IMR-90 (cell line): Measurements from ENCODE around the gene TMPRSS5. TPM values are rescaled to one million over a fixed set of nuclear protein-coding genes. Genes with fewer than 3 reads are reported as not detected.

Experiments used
- ATAC-seq: fragments of 200-7000 bp; cut with Tn5 transposase; 2 replicates; pipeline ENCODE4 v1.9.1; 2020; ENCODE audit warnings: low read depth, mild to moderate bottlenecking, moderate library complexity
- BruUV-seq: library from RNA; stranded (reverse); fragments of 400-500 nt; replicated peaks from 2 replicates; lab custom pipeline; 2021; lab: Mats Ljungman, UMichigan
- CTCF ChIA-PET: fragments of 300-600 bp; formaldehyde crosslinking; extraction: SDS; loops from one replicate; lab custom pipeline; 2021; ENCODE audit warnings: antibody characterized with exemption; lab: Yijun Ruan, JAX
- POLR2A ChIA-PET: fragments of 300-600 bp; sonication (Branson Sonifier 250); formaldehyde crosslinking; loops from one replicate; lab custom pipeline; 2022; ENCODE audit warnings: antibody characterized with exemption; ENCODE audit not compliant: unreplicated experiment; lab: Charles Lee
- DNase-seq: peaks from one replicate; pipeline ENCODE4 v3.0.0; 2013
- H2AFZ ChIP-seq: replicated peaks from 2 replicates; pipeline ENCODE3; 2013; ENCODE audit warnings: low read length, mild to moderate bottlenecking; ENCODE audit not compliant: poor library complexity
- H2AK5ac ChIP-seq: 2 replicates; pipeline ENCODE4 v1.6.1; 2013; ENCODE audit warnings: low read depth, low read length, inconsistent platforms
- H2AK9ac ChIP-seq: replicated peaks from 2 replicates; pipeline ENCODE3; 2013; ENCODE audit warnings: mild to moderate bottlenecking, low read depth, low read length, moderate library complexity; ENCODE audit not compliant: poor library complexity
- H2BK120ac ChIP-seq: 2 replicates; pipeline ENCODE4 v1.6.1; 2013; ENCODE audit warnings: low read depth, low read length, inconsistent platforms
- H2BK15ac ChIP-seq: 3 replicates; pipeline ENCODE4 v1.6.1; 2013; ENCODE audit warnings: low read depth, low read length, inconsistent platforms
- H2BK20ac ChIP-seq: 2 replicates; pipeline ENCODE4 v1.6.1; 2013; ENCODE audit warnings: low read depth, mild to moderate bottlenecking, inconsistent platforms, low read length, moderate library complexity
- H2BK5ac ChIP-seq: 2 replicates; pipeline ENCODE4 v1.6.1; 2013; ENCODE audit warnings: mild to moderate bottlenecking, low read depth, low read length, inconsistent platforms; ENCODE audit not compliant: poor library complexity, severe bottlenecking
- H3K14ac ChIP-seq: replicated peaks from 2 replicates; pipeline ENCODE4 v1.6.1; 2013; ENCODE audit warnings: low read depth, low read length, inconsistent platforms
- H3K18ac ChIP-seq: 2 replicates; pipeline ENCODE4 v1.6.1; 2013; ENCODE audit warnings: low read depth, low read length, control low read depth
- H3K23ac ChIP-seq: 2 replicates; pipeline ENCODE4 v1.6.1; 2013; ENCODE audit warnings: low read depth, low read length, inconsistent platforms
- H3K27ac ChIP-seq: 2 replicates; pipeline ENCODE4 v1.5.1; 2013; ENCODE audit warnings: mild to moderate bottlenecking, control low read depth, low read length; ENCODE audit not compliant: insufficient read depth
- H3K27me3 ChIP-seq: 2 replicates; pipeline ENCODE4 v1.6.1; 2013; ENCODE audit warnings: low read length; ENCODE audit not compliant: control insufficient read depth, insufficient read depth
- H3K36me3 ChIP-seq: 2 replicates; pipeline ENCODE4 v1.6.1; 2013; ENCODE audit warnings: low read length, mixed read lengths; ENCODE audit not compliant: control insufficient read depth, insufficient read depth
- H3K4ac ChIP-seq: 2 replicates; pipeline ENCODE4 v1.6.1; 2013; ENCODE audit warnings: low read depth, low read length, inconsistent platforms
- H3K4me1 ChIP-seq: 2 replicates; pipeline ENCODE4 v1.6.1; 2013; ENCODE audit warnings: low read length, mixed read lengths; ENCODE audit not compliant: control insufficient read depth, insufficient read depth
- H3K4me2 ChIP-seq: 2 replicates; pipeline ENCODE4 v1.6.1; 2013; ENCODE audit warnings: low read depth, mild to moderate bottlenecking, control low read depth, low read length, moderate library complexity
- H3K4me3 ChIP-seq: 2 replicates; pipeline ENCODE4 v1.5.1; 2013; ENCODE audit warnings: low read depth, mild to moderate bottlenecking, control low read depth, low read length, moderate library complexity; ENCODE audit not compliant: insufficient read depth
- H3K56ac ChIP-seq: 2 replicates; pipeline ENCODE4 v1.6.1; 2013; ENCODE audit warnings: low read length, inconsistent platforms; ENCODE audit not compliant: insufficient read depth; ENCODE audit errors: extremely low read depth
- H3K79me1 ChIP-seq, 2 experiments: 2 replicates each; pipeline ENCODE4 v1.6.1; 2013; ENCODE audit warnings: low read length in 2 of 2, inconsistent platforms in 1 of 2, low read depth in 1 of 2
- H3K9ac ChIP-seq: 2 replicates; pipeline ENCODE4 v1.6.1; 2013; ENCODE audit warnings: low read depth, low read length, control low read depth
- H3K9me1 ChIP-seq: 2 replicates; pipeline ENCODE4 v1.6.1; 2013; ENCODE audit warnings: low read length, inconsistent platforms; ENCODE audit not compliant: insufficient read depth
- H3K9me3 ChIP-seq: 2 replicates; pipeline ENCODE4 v1.6.1; 2013; ENCODE audit warnings: low read length; ENCODE audit not compliant: control insufficient read depth, insufficient read depth
- H4K20me1 ChIP-seq: 2 replicates; pipeline ENCODE4 v1.6.1; 2013; ENCODE audit warnings: low read length, inconsistent platforms; ENCODE audit not compliant: insufficient read depth
- H4K5ac ChIP-seq: 2 replicates; pipeline ENCODE4 v1.6.1; 2013; ENCODE audit warnings: mild to moderate bottlenecking, low read depth, low read length, control low read depth
- H4K8ac ChIP-seq, 2 experiments: 2 replicates each; pipeline ENCODE4 v1.6.1; 2013; ENCODE audit warnings: low read depth in 2 of 2, low read length in 2 of 2, control low read depth in 1 of 2, inconsistent platforms in 1 of 2
- H4K91ac ChIP-seq: 2 replicates; pipeline ENCODE4 v1.6.1; 2013; ENCODE audit warnings: low read depth, low read length, inconsistent platforms; ENCODE audit not compliant: insufficient read depth
- BHLHE40 ChIP-seq: fragments of 150-350 bp; IDR thresholded peaks from 2 replicates; pipeline ENCODE4 v1.6.1; 2016; ENCODE audit warnings: mild to moderate bottlenecking, low read depth, low read length
- ELK1 ChIP-seq: fragments of 150-350 bp; IDR thresholded peaks from 2 replicates; pipeline ENCODE4 v1.6.1; 2016; ENCODE audit warnings: low read depth, mild to moderate bottlenecking, low read length, moderate library complexity, borderline replicate concordance
- MAZ ChIP-seq: IDR thresholded peaks from 2 replicates; pipeline ENCODE4 v1.6.1; 2012; ENCODE audit warnings: low read depth, mild to moderate bottlenecking, low read length, improper control_type of control experiment, moderate library complexity, borderline replicate concordance
- MXI1 ChIP-seq: IDR thresholded peaks from 2 replicates; pipeline ENCODE4 v1.6.1; 2012; ENCODE audit warnings: low read depth, mild to moderate bottlenecking, low read length, moderate library complexity, borderline replicate concordance
- NFE2L2 ChIP-seq: fragments of 150-350 bp; IDR thresholded peaks from 2 replicates; pipeline ENCODE4 v1.6.1; 2016; ENCODE audit warnings: low read depth, mild to moderate bottlenecking, low read length
- RFX5 ChIP-seq: IDR thresholded peaks from 2 replicates; pipeline ENCODE4 v1.8.0; 2012; ENCODE audit warnings: low read depth, mild to moderate bottlenecking, low read length, moderate library complexity
- WGBS, 2 experiments: methylation state at CpG; one replicate each; pipeline versions ENCODE4 v1.1.5 to v1.1.7; 2013; ENCODE audit warnings: missing lambda C conversion rate in 2 of 2; ENCODE audit not compliant: insufficient read length in 1 of 2; ENCODE audit errors: extremely low coverage in 2 of 2; 5-methylcytosine and 5-hydroxymethylcytosine counted together
- dilution Hi-C: fragments of 300-500 bp; cut with HindIII; formaldehyde crosslinking; loops from one replicate; pipeline ENCODE4 v1.14.3; 2018; ENCODE audit warnings: low sequenced_read_pairs; ENCODE audit not compliant: unreplicated experiment
- in situ Hi-C: fragments of 300-500 bp; cut with MboI; formaldehyde crosslinking; loops from 3 replicates; pipeline ENCODE4 v1.14.3; 2019; ENCODE audit warnings: low sequenced_read_pairs, inconsistent platforms, mixed read lengths
- intact Hi-C: fragments of 100-400 bp; cut with micrococcal nuclease; formaldehyde crosslinking; loops from 2 replicates; pipeline ENCODE4 v1.10.0; 2022
- polyA plus RNA-seq, 3 experiments: library from polyadenylated mRNA; depleted of rRNA; stranded (reverse); fragments of >200 nt; gene quantifications; 2 replicates each; pipeline ENCODE4 v1.2.3, GENCODE V29; 2012; ENCODE audit warnings: low replicate concordance in 1 of 3
- total RNA-seq: library from RNA; depleted of rRNA; stranded (reverse); fragments of >200 nt; gene quantifications from 2 replicates; pipeline ENCODE4 v1.2.3, GENCODE V29; 2012

The TMPRSS5 gene
- total and polyA plus RNA-seq, 2 of the 4 experiments (the other 2 are of a cell fraction): under 0.01 to 0.24 TPM

- TF ChIP-seq ELK1: no peak
These were observed 60.3 kb downstream of the TMPRSS5 start (continued) for GRCh38 chr11:113645593-113646349.

GRCh38 chr11:113644605-113645004 lies 61.5 kb downstream of the TMPRSS5 start:
- H3K36me3 ChIP-seq: no peaks in the 10 kb centered on the region
- H3K4me1 ChIP-seq: no peaks in the 10 kb centered on the region
- no peak overlapping the region for H2BK5ac ChIP-seq
- no peak overlapping the region for H3K56ac ChIP-seq
- no peak overlapping the region for H3K23ac ChIP-seq
- no peak overlapping the region for H2AFZ ChIP-seq
- ATAC-seq: no peak
- H3K27ac ChIP-seq: no peak overlapping the region
- no TSS peak for BruUV-seq
- H4K8ac ChIP-seq: no peak overlapping the region
- H2BK15ac ChIP-seq: no peak overlapping the region
- H3K18ac ChIP-seq: no peak overlapping the region
- ChIA-PET CTCF (no interaction called here), POLR2A (no interaction called here)
- TF ChIP-seq NFE2L2 (no peak), MAZ (no peak), BHLHE40 (no peak), MXI1 (no peak), RFX5 (no peak)
- no peak overlapping the region for H2AK9ac ChIP-seq
- H3K4ac ChIP-seq: no peak overlapping the region
- H3K27me3 ChIP-seq: no peaks in the 10 kb centered on the region; the same call in 1 of the 2 replicates
- H3K4me3 ChIP-seq: no peak overlapping the region
- no peak overlapping the region for H4K5ac ChIP-seq
- H4K91ac ChIP-seq: no peak overlapping the region
- H4K20me1 ChIP-seq: no peaks in the 10 kb centered on the region
- H2AK5ac ChIP-seq: no peak overlapping the region
- dilution Hi-C loops: no loop called here
- intact Hi-C loops: no loop called here
- H3K9me1 ChIP-seq: no peaks in the 10 kb centered on the region
- no peak overlapping the region for H2BK20ac ChIP-seq
- no peaks in the 10 kb centered on the region; the same call in 1 of the 2 replicates for H3K9me3 ChIP-seq
- 50% methylated on average over 2 of the region's 3 CpGs; no CpG with 5 or more reads in 1 of the 2 experiments for WGBS, 2 experiments
- H3K14ac ChIP-seq: no peak overlapping the region
- H2BK120ac ChIP-seq: no peak overlapping the region
- in situ Hi-C loops: no loop called here
- H3K4me2 ChIP-seq: no peak overlapping the region
- H3K79me1 ChIP-seq: no peaks in the 10 kb centered on the region
- no peak overlapping the region for H3K9ac ChIP-seq
- DNase-seq: no peak
